Measurements from ENCODE around the gene UQCRHL.
"Not testable (repeated sequence)": the region's sequence is repeated elsewhere in the genome, so short reads cannot be mapped to it uniquely, and the experiment has no call there.

Gene UQCRHL

DNA sequence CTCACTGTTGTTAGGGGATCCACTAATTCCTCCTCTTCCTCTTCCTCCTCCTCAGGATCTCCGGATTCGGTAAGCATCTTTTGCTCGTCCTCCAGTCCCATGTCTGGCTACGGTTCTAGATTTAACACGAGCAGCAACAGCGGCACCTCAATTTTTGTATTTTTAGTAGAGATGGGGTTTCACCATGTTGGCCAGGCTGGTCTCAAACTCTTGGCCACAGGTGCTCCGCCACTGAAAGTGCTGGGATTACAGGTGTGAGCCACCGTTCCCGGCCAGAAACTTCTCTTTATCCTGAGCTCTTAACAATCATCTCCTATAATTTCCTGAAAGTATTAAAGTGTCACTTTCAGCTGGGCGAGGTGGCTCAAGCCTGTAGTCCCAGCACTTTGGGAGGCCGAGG is at the start of gene UQCRHL:
Gene UQCRHL, minus strand, starts transcription at position 101 of the 400 bp plus-strand sequence. Its CDS starts 0 bp downstream, at position 101.
- not testable (repeated sequence) for DNase-seq

DNA sequence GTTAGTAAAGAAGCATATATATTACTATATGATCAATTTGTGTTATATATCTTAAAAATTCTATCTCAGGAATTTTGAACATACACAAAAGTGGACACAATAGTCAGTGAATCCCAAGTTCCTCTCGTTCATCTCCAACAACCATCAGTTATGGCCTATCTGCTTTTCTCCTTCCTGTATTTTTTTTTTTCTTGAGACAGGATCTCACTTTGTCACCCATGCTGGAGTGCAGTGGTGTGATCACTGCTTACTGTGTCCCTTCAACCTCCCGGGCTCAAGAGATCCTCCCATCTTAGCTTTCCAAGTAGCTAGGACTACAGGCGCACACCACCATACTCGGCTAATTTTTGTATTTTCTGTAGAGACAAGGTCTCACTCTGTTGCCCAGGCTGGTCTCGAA is 49.4 kb upstream of the UQCRHL start:
- DNase-seq: no peak

DNA sequence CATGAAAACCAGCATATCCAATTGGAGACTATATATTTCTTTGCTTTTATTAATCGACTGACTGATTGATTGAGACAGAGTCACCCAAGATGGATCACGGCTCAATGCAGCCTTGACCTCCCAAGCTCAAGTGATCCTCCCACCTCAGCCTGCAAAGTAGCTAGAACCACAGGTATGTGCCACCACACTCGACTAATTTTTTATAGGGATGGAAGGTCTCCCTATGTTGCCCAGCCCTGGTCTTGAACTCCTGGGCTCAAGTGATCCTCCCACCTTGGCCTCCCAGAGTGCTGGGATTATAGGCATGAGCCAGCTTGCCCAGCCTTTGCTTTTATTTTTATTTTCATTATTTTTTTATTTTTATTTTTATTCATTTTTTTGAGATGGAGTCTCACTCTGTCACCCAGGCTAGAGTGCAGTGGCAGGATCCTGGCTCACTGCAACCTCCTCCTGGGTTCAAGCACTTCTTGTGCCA is 45.4 kb upstream of the UQCRHL start:
- DNase-seq: no peak

DNA sequence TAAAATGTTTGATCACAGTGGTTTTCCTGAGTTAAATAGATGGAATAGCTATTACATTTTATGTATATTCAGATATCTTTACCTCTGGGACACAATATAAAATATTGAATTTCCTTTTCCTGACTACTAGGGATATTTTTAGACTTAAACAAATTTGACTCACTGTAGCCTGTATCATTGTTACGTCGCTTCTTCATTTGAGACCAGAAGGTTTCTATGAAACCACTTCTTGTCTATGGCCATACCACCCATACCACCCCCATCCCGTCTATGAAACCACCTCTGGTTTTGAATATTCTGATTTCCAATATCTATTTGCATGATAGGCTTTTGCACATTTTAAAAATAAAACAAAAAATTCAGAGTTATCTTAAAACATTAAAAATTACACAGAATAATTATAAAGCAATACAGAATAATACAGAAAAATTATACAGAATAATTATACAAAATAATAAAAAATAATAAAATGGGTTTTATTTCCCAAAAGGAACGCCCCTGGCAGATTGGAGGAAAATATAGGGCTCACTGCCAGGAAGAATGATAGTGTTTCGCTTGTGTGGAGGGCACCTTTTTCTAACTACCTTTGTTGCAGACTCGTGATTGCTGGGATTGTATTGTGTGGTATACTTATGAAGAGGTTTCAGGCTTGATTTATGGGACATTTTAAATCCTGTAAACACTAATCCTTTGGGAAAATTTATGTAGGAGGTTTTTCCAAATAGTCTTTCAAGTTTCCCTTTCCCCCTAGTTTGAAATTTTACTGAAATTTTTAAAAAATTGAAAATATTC is 44.8 kb upstream of the UQCRHL start:
- DNase-seq: peak; percentile 45

DNA sequence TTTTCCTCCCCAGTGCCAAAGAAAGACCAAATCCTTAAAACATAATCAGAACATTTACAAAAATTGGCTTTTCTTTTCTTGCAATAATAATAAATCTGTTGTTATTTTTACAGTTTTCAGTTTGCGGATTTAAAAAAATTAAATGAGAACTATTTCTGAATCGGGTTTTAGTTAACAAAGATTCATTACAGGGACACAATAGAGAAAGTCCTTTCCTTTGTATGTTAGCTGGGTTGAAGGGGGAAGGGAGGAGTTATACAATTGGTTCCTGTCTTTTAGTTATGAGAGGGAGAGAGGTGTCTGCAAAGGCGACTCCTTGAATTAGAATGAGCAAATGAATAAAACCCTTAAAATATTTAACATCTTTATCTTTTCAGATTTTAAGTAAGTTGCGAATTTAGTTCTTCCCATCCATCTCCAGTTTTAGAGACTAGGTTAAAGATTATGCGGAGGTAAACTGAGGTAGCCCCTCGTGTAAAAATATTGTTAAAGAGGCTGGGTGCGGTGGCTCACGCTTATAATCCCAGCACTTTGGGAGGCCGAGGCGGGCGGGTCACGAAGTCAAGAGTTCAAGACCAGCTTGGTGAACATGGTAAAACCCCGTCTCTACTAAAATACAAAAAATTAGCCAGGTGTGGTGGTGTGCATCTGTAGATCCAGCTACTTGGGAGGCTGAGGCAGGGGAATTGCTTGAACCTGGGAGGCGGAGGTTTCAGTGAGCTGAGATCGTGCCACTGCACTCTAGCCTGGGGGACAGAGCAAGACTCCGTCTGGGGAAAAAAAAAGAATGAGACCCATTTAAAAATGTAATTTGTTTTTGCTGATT is 44.0 kb upstream of the UQCRHL start:
- no peak for DNase-seq

DNA sequence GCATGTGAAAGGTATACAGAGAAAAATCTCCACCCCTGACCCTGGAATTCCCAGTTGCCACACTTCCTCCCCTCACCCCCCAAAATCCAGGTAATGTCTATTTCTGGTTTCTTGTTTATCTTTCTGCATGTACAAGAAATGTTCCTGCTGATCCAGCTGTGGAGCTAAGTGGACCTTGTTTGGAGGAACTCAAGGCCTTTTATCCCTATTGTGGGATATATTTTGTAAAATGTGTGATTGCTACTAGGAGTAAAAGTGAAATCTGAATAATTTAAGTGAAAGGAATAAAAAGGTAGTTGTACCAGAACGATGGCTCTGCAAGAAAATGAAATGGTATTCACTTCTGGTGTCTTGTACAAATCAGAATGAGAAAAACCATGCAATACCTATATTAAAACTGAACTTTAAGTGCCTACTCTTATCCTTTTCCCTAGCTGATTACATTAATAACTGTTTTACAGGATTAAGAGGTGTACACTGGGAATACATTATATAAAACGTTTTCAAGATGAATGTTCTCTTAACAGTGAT is 43.1 kb upstream of the UQCRHL start:
- DNase-seq: no peak

DNA sequence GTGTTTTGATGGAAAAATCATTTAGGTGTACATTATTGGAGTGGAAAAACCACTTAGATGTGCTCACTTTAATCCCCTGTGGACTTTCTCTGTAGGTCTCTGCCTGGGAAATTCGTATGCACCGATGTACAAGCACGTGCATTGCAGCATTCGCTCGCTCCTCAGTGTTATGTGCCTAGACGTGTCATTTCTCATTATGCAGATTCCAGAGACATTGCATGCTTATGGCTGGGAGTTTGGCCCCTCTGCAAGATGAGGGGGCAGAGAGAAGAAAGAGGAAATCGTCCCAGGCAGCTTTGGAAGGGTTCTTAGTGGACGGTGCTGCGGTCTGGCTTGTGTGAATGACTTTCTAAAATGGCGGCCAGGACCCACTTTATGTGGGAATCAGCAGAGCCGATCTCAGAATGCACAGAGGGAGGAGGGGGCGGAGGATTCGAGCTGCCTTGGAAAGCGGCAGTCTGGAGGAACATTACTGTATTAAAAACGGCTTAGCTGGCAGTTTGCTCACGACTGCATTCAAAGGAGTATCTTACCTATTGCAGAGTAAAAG is 42.4 kb upstream of the UQCRHL start:
- DNase-seq: peak; percentile 48

DNA sequence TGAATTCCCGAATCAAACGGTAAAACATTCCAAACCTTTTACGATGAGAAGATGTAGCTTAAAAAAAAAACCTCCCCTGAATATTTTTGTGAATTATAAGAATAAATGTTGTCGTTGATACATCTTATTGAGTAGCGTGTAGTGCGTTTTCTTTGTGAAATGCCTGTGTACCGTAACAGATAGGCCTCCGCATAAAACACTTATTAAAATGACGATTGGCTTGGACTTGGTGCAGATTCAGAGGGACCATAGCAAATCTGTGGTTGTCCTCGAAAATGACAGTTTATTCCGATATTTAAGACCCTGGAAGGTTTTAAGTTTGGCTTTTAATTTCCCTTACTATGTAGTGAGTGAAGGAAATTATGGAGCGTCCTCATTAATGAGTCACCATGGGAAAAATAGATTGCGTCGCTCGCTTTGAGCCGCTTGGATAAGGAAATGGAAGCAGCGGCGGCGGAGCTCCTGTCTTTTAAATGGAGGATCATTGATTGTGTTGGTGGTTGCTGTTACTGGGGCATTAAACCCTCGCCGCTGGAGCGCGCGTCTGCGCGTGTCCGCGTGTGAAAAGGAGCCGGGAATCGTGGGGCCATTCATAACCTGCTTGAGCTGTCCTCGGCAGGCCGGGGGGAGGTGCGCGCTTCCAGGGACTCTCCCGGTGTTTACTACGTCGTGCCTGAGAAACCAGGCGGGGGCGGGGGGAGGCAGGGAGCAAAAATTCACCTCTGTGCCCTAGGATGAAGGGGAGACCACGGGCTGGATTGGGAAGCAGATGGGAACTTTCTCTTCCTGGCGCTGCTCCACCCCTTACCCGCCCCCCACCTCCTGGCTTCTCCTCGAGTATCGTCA is 41.7 kb upstream of the UQCRHL start:
- peak; percentile 79 for DNase-seq

DNA sequence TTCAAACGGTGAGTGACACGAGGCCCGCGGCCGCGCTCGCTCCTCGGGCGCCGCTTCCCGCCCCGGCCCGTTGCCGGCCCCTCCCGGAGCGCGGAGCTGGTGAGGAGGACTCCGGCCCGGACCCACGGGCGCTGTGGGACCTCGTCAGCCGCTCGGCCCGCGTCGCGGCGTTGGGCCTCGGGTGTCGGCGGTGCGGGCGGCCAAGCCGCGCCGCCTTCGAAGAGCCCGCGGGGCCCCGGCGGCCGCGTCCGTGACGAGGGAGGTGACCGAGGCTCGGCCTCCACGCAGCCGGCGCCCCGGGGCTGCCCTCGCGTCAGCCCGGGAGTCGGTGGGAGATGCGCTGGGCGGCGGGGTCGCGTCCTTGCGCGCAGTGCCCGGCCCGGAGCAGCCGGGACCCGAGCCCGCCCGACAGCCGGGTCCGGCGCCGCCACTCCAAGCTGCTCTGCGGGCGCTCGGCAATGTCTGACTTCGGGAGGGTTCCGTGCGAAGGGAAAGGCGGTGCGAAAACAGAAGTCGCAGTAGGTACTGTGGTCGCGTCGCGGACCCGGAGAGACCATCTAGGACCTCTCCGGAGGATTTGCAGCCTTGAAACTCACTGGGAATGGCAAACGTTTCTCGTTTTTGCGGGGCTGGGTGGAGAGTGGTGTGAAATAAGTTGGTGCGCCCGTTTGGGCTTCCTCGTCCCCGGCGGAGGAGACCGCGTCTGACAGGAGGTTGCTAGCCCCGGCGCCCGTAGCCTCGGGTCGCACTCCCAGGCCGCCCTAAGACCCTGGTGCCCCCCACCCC is 40.9 kb upstream of the UQCRHL start:
- DNase-seq: peak; percentile 52

DNA sequence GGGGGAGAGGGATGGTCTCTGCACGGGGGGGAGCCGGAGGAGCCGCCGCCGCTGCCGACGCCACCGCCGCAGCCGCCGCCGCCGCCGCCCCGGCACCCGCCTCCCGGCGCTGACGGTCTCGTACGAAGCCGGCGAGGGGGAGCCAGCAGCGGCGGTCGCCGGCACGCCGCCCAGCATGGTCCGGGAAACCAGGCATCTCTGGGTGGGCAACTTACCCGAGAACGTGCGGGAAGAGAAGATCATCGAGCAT is 40.4 kb upstream of the UQCRHL start:
- DNase-seq: no peak

DNA sequence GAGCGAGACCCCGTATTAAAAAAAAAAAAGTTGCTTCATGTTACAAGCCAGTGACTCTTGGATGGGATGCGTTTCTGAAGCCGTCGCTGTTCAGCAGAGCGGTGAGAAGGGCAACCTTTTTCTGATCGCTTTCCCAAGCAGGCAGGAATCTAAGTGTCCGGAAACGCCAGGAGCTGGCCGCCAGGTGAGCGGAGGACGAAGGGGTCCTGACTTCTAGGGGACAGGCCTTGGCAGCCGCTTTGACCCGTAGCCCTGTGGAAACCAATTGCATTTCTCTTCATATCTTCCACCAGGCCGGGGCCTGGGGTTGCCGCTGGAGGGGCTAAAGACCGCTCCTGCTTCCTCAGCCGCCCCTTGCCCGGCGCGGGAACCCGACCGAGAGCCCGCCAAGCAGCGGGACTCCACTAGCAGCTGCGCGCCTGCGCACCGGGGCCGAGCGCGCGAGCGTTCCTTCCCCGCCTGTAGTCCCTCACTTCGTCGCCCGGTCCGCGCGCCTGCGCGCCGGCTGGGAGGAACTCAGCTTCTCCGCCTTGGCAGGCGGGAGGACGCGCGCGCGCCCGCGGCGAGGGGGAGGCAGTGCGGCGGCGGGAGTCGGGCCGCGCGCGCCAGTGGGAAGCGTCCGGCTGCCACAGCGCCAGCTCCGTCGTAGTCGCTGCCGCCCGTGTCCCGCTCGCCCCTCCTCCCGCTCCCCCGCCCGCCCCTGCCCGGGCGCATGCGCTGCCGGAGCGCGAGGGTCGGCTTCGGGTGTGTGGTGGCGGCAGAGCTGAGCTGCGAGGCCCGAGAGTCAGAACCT is 39.8 kb upstream of the UQCRHL start, which contains the start of gene SPEN:
Gene SPEN, plus strand, starts transcription at position 608 of the 793 bp plus-strand sequence. CDS start 361 bp downstream, outside the sequence.
- DNase-seq: peak; percentile 100

DNA sequence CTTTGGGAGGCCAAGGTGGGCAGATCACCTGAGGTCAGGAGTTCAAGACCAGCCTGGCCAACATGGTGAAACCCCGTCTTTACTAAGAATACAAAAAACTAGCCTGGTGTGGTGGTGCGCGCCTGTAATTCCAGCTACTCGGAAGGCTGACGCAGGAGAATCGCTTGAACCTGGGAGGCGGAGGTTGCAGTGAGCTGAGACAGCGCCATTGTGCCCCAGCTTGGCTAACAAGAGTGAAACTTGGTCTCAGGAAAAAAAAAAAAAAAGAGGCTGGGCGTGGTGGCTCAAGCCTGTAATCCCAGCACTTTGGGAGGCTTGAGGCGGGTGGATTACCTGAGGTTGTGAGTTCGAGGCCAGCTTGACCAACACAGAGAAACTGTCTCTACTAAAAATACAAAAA is 38.6 kb upstream of the UQCRHL start:
- DNase-seq: not testable (repeated sequence)

DNA sequence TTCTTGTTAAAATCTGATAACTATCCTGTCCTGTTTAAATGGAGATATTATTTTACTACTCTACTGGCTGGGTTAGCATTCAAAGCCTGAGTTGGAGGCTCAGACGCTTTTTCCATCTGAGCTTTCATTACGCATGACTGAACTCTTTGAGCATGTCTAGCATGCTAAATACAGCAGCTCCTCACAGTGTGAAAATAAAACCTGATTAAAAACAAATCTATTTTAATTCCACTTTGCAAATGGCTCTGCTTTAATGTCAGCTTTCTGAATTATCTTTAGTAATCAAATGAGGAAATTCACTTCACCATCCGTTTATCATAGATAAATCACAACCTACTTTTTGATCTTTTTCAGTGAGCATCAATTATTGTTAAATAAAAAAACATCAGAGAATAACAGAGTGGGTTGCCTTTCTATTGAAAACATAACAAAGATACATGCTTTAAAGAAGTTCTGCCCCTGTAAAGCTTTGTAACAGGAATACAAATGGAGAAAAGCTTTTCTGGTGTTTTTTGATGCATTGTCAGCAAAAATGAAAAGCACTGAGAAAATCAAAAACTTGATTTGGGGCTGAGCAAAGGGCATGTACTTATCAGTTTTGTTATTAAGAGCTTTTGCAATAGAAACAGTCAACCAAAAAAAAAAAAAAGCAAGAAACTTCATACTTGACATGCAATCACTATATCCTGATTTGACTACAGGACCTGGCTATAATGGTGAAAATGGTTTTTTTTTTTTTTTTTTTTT is 36.5 kb upstream of the UQCRHL start:
- no peak for DNase-seq

DNA sequence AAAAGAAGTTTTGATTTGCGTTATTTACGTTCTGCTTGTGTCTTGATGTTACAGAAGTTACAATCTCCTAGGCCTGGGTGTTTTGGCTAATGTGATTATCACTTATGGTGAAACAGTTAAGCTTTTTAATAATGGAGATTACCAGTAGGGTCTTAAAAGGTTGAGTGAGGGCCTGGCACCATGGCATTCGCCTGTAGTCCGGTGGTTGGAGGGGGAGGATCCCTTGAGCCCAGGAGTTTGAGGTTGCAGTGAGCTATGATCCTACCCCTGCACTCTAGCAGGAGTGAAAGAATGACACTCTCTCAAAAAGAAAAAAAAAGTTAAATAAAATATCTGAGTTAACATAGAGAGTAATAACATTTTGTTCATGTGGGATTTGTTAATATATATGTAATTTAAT is 31.3 kb upstream of the UQCRHL start:
- DNase-seq: no peak

DNA sequence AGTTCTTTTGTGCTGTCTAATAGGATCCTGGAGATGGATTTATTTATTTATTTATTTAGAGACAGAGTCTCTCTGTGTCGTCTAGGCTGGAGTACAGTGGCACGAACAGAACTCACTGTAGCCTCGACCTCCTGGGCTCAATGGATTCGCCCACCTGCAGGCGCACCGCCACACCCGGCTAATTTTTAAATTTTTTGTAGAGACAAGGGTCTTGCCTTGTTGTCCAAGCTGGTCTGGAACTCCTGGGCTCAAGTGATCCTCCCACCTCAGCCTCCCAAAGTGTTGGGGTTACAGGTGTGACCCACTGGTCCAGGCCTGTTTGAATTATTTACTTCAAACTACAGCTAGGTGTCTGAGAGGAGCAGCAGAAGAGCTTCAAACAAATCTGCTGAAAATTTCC is 30.5 kb upstream of the UQCRHL start:
- no peak for DNase-seq

DNA sequence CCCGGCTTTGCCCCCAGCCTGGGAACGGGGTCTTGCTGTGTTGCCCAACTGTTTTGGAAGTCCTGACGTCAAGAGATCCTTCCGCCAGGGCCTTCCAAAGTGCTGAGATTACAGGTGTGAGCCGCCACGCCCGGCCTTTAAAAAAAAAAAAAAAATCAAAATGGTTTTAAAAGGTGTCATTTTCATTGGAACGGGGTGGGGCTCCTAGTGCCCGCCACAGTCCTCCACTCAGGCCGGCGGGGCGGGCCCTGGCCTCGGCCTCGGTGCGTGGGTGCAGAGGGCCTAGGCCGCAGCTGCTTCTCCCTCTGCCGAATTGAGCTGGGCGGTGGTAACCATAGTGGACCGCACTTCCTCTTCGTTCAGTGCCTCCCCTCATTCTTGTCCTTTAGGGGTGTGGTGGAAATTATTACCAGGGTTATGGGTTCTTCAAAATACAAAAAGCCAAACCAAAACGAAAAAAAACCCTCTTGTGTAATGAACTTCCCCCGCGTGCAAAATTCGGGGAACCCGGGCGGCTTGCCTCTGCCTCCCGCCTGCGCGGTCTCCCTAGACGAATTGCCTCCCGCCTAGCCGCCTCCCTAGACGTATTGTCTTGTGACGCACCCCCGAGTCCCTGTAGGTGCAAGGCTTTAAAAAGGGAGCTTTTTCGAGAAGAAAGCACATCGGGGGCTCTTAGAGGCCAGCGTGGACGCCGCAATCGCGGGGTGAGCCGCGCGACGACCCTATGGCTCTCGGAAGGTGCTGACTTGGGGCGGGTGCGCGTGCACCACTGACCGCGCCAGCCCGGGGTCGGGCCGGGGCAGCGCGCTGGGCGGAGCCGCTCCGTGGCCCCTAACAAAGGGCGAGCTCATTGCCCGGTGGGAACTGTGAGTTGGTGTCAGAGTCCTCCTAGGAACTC is 29.6 kb upstream of the UQCRHL start:
- peak; percentile 43 for DNase-seq

DNA sequence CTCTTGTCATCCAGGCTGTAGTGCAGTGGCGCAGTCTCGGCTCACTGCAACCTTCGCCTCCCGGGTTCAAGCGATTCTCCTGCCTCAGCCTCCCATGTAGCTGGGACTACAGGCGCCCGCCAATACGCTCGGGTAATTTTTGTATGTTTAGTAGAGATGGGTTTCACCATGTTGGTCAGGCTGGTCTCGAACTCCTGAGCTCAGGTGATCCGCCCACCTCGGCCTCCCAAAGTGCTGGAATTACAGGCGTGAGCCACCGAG is 29.0 kb upstream of the UQCRHL start:
- not testable (repeated sequence) for DNase-seq

DNA sequence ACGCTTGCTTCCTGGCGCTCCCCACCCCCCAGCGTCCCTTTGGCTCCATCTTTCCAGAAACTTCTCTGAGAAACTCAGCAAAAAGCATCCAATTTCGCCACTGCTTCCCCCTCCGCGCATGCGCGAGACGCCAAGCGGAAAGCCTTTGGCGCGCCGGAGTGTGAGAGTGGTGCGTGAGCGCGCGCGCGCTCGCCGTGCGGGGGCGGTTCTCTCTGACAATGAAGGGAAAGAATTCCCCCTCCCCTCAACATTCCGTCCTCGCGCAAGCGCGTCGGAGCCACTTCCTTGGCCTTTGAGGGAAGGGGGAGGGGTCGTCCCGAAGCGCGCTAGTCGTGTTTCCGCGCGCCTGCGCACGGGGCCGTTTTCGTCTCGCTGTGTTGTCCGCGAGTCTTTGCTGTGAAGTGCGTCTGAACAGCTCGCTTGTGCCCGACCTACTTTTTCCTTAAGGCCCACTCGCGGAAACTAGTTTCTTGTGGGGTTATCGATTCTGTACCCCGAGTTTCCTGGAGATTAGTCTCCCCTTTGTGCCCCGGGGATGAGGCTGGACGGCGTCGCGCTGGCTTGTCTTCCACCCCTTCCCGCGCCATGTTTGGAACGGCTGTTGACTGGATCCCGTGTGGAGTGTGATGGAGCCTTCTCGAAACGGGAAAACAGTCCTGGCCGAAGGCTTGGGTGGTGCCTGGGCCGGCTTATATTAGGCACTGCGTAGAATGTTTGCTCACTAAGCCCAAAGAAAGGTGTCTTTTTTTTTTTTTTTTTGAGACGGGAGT is 28.5 kb upstream of the UQCRHL start:
- DNase-seq: peak; percentile 100

Data from activated CD4-positive, alpha-beta T cell treated with anti-CD3 and anti-CD28 coated beads, Interleukin-10, Interleukin-2, amounts not matched to agents 100 ng/mL and 50 ng/mL, durations not matched to agents 16 hours and 8 hours (primary cell).